Measurements from ENCODE around the gene FOXJ3.

The FOXJ3 gene

DNA sequence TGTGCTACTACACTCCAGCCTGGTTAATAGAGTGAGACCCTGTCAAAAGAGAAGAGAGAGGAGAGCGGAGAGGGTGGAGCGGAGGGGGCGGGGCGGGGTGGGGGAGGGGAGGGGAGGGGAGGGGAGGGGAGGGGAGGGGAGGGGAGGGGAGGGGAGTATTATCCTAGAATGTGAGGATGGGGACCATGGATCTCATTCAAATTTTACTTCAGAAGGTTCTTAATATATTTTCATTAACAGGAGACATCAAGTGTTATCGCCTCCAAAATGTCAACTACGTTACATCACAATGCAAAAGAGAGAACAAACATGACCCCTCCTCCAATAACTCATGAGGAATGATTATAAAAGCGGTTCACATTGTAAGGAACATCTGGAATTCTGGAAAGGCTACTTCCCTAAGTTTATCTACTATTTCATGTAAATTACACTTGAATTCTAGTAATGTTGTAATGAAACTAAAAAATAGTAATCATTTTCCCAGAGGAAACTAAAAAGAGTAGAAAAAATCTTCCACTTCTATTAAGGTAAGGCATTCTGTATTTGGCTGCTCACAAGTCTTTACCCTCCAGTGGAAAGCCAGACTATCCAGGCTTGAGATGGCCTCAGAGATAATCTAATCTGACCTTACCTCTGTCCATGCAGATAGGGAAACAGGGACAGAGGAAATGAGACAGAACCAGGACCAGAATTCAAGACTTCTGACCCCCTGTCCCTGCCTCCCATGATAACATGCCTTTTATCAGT, 151.7 kb downstream of the FOXJ3 start:
- DNase-seq: no peak

DNA sequence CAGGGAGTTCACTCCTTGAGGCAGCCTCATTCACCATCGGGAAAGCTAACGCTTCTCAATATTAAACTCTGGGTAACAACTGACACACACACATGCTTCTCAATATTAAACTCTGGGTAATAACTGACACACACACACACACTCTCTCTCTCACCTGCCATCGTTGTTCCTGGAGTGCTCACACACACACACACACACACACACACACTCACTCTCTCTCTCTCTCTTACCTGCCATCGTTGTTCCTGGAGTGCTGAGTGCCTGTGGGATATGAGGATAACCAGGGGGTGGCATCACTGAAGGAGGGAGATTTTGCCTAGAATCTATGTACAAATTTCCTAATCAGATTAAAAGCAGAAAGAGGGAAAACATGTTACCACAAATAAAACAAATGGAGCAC, 153.3 kb downstream of the FOXJ3 start:
- DNase-seq: no peak

DNA sequence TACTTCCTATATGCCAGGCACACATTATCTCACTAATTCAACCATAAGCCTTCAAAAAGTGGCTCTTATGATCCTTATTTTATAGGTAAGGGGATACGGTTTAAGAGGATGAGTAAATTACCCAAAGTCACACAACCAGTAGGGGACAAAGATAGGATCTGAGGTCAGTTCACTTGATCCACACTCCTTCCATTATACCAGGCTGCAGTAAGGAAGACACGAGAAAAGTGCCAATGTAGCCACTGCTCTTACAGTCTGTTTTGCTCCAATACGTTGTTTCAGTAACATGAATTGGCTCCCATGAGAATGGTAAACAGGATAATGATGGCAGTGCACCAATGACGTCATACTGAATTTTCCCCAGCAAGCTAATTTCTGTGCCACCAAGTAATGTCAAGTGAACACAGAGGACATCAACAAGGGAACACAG, 155.1 kb downstream of the FOXJ3 start:
- no peak for DNase-seq

DNA sequence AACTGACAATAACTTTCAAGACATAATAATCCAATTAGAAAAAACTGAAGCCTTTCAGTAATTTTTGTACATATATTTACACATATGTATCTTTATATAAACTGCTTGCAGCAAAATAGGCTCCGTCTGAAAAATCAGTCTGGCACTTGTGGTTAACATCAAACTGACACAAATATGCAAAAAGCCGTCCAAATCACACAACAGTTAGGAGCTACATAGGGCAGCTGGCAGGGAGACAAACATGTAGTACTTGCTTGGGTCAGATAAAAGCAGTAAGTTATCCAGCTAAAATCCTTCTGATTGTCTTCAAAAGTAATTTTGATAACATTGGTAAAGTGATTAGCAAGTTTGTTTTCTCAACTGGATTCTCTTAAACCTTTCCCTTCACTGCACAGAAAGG, 155.8 kb downstream of the FOXJ3 start:
- no peak for DNase-seq

DNA sequence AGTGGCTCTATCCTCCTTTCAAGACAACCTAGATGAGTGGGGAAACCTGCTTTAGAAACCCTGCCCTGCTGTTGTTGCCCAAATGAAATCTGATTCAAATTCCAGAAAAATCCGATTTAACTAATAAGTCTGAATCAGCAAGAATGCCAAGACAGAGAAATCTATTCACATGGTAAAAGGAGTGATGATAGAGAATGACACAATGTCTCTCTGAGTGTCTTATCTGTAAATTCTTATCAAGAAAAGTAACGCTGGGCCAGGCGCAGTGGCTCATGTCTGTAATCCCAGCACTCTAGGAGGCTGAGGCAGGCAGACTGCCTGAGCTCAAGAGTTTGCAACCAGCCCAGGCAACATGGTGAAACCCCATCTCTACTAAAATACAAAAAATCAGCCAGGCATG, 156.8 kb downstream of the FOXJ3 start:
- no peak for DNase-seq

DNA sequence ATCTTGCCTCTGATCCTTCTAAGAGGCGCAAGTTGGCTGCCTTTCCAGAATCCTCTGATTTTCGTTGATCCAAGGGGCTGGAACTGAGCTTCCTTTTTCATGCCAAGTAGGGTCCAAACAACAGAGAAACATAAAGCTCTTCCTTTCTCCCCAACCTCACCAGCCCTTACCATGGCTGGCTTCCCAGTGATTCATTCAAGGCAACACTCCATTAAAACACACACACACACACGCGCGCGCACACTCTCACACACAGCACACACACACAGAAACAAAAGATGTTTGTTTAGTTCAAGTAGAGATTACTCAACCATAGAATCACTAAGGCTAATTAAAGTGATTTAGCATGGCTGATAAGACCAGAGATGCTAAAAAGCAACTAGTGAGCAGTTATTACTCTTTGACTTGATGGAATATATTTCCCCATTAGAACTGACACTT, 157.5 kb downstream of the FOXJ3 start:
- no peak for DNase-seq

- no peak for DNase-seq
These were observed 158.0 kb downstream of the FOXJ3 start for GRCh38 chr1:42176902-42177519.

DNA sequence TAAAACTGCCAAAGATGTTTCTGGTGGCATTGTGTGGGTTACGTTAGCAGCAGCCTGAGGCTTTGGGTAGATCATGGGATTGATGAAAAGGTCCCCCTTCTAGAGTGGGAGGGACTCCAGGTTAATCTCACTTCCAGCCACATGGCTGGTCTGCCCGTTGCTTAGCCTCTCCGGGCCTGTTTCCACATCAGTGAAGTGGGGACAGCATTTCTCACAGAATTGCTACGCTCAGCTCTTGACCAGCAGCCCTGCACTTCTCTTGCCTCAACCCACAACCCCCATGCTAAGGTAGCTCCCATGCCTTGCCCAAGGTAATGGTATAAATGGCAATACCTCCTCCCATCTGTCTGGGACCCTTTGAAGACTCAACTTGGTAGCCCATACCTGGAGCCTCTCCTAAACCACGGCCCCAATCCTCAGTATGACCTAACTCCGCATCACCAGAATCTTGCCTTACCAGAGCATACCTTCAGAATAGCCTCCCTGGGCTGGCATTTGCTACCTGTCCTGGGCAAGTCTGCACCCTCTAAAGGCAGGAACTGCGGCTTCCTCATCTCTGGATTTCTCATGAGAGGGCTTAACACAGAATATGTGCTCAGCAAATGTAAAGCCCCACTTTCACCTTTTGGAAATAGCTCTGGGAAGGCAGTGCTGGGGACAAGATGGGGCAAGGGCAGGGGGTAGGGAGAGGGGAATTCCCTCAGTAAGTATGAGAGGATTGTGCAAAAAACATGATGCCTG, 159.6 kb downstream of the FOXJ3 start:
- DNase-seq: no peak

DNA sequence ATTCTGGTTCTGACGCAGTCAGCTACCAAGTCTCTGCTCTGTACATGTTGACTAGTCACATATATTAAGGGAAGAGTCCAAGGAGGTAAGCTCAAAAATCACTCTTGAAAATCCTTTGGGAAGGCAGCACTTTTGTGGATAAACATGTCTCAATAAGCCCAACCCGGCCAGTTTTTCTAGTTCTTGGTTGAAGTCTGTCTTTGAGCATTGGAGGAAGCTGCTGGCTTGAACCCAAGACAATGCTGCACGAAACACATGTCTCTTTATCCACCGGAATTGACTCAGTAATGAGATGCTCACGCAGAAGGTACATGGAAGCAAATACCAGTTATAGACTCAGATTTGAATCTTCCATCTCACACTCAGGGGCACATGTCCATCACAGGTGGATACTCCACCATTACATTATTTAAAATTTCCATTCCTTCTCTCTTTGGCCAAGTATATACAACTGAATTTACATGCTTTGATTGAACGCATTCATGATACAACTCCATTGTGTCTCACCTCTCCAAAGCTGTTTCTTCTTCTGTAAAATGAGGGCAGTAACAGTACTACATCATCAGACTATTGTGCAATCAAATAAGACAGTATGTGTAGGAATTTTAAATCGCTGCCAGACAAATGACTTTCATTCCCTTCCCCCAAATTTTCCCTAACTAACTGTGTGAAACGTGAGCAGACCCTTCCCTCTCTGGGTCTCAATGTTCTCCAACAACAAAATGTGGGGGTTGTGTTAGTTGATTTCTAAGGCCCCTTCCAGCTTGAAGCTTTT, 160.9 kb downstream of the FOXJ3 start:
- no peak for DNase-seq

- peak; percentile 75 to 78 for DNase-seq
These were observed 161.7 kb downstream of the FOXJ3 start for GRCh38 chr1:42173155-42173933.

GRCh38 chr1:42172381-42173133, 162.5 kb downstream of the FOXJ3 start:
- no peak for DNase-seq

DNA sequence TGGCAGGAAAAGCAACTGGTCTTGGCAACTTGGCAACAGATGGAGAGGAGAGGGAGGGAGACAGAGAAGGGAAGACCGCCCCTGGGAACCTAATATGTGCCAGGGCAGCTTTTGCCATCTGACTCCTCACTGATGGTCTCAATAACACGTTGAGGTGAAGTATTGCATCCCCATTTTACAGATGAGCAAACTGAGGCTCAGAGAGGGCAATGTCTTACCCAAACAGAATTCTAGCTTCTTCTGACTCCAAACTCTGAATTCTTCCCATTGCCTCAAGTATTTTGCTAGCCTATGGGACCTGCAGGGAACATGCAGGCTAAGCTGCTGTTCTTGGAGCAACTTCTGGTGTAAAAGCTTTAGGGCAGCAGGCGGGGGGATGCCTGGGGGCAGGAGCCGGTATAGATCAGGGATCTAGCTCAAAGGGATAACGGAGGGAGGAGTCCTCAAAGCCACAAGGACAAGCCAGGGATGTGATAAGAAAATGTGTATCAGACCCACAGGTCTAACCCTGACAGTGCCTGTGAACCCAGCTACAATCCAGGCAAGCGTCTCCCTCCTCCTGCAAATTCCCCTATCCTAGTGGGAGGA, 163.3 kb downstream of the FOXJ3 start:
- no peak for DNase-seq

DNA sequence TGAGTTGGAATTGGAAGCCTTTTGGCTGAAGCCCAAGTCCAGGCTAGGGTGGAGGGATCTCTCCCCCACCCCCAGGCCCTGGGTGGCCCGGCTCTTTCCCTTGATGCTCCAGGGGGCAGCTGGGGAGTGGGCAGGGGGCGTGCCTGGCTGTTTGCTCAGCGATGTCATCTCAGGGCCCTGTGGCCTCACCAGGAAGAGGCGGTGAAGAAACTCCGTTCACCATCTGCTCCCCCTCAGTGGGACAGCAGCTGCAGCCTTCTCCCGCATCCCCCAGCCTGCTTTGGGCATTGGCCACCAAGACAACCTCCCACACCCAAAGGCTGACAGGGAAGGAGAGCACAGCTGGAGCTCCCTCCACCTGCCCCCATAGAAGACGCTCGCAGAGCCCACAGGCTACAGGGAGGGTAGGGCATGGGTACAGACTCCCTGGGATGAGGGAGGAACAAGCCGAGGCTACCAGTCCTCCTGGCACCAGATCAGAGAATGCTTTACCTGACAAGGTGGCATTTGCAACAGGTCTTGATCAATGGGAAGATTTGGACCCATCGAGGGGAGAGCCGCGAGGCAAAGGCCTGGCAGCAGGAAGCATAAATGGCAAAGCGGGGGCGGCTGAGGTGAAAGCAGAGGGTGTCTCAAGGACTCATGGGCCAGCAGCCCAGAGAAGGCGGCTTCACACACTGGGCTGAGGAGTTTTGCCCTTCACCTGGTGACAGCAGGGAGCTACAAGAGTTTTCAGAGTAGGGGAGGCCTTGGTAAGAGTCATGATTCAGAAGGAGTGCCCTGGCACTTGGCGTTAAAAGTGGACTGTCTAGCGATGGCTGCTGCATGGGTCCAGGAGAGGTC, 164.0 kb downstream of the FOXJ3 start:
- DNase-seq: peak in 1 of 2 donors; percentile 14

DNA sequence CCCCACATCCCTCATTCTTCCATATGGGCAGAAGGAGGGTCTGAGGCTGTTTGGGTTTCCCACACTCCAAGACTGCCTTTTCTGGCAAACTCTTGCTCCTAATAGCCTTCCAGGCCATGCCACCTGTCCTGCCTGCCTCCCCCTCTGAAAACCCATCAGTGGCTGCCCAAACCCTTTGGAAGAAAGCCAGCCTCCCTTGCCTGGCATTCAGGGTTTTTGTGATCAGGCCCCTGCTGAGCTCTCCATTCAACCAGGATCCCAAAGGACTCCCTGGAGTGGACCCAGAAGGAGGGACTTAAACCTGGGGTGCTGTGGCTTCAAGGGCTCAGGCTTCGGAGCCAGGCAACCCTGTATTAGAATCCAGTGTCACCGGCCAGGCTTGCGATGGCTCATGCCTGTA, 166.3 kb downstream of the FOXJ3 start:
- peak in 1 of 2 donors; percentile 13 for DNase-seq

- DNase-seq: peak in 1 of 2 donors; percentile 12
These were observed 166.7 kb downstream of the FOXJ3 start for GRCh38 chr1:42168391-42168670.

GRCh38 chr1:42167611-42168390, 167.2 kb downstream of the FOXJ3 start:
- no peak for DNase-seq

GRCh38 chr1:42165511-42166210, 169.4 kb downstream of the FOXJ3 start:
- no peak for DNase-seq

GRCh38 chr1:42164551-42165420, 170.2 kb downstream of the FOXJ3 start, which contains the start of gene GUCA2A:
GUCA2A (minus strand) TSS chr1:42164745; CDS start chr1:42164712, 33 bp downstream.
- no peak for DNase-seq
